IMR-90 (cell line): ENCODE data around the gene PCSK5. TPM values are rescaled to one million over a fixed set of nuclear protein-coding genes. Genes with fewer than 3 reads are reported as not detected.

ENCODE experiments used
- ATAC-seq: fragments of 200-7000 bp; cut with Tn5 transposase; 2 replicates; pipeline ENCODE4 v1.9.1; 2020; ENCODE audit warnings: low read depth, mild to moderate bottlenecking, moderate library complexity
- BruUV-seq: library from RNA; stranded (reverse); fragments of 400-500 nt; replicated peaks from 2 replicates; lab custom pipeline; 2021; lab: Mats Ljungman, UMichigan
- CTCF ChIA-PET: fragments of 300-600 bp; formaldehyde crosslinking; extraction: SDS; loops from one replicate; lab custom pipeline; 2021; ENCODE audit warnings: antibody characterized with exemption; lab: Yijun Ruan, JAX
- POLR2A ChIA-PET: fragments of 300-600 bp; sonication (Branson Sonifier 250); formaldehyde crosslinking; loops from one replicate; lab custom pipeline; 2022; ENCODE audit warnings: antibody characterized with exemption; ENCODE audit not compliant: unreplicated experiment; lab: Charles Lee
- DNase-seq: peaks from one replicate; pipeline ENCODE4 v3.0.0; 2013
- H2AFZ ChIP-seq: replicated peaks from 2 replicates; pipeline ENCODE3; 2013; ENCODE audit warnings: low read length, mild to moderate bottlenecking; ENCODE audit not compliant: poor library complexity
- H2AK5ac ChIP-seq: 2 replicates; pipeline ENCODE4 v1.6.1; 2013; ENCODE audit warnings: low read depth, low read length, inconsistent platforms
- H2AK9ac ChIP-seq: replicated peaks from 2 replicates; pipeline ENCODE3; 2013; ENCODE audit warnings: mild to moderate bottlenecking, low read depth, low read length, moderate library complexity; ENCODE audit not compliant: poor library complexity
- H2BK120ac ChIP-seq: 2 replicates; pipeline ENCODE4 v1.6.1; 2013; ENCODE audit warnings: low read depth, low read length, inconsistent platforms
- H2BK15ac ChIP-seq: 3 replicates; pipeline ENCODE4 v1.6.1; 2013; ENCODE audit warnings: low read depth, low read length, inconsistent platforms
- H2BK20ac ChIP-seq: 2 replicates; pipeline ENCODE4 v1.6.1; 2013; ENCODE audit warnings: low read depth, mild to moderate bottlenecking, inconsistent platforms, low read length, moderate library complexity
- H2BK5ac ChIP-seq: 2 replicates; pipeline ENCODE4 v1.6.1; 2013; ENCODE audit warnings: mild to moderate bottlenecking, low read depth, low read length, inconsistent platforms; ENCODE audit not compliant: poor library complexity, severe bottlenecking
- H3K14ac ChIP-seq: replicated peaks from 2 replicates; pipeline ENCODE4 v1.6.1; 2013; ENCODE audit warnings: low read depth, low read length, inconsistent platforms
- H3K18ac ChIP-seq: 2 replicates; pipeline ENCODE4 v1.6.1; 2013; ENCODE audit warnings: low read depth, low read length, control low read depth
- H3K23ac ChIP-seq: 2 replicates; pipeline ENCODE4 v1.6.1; 2013; ENCODE audit warnings: low read depth, low read length, inconsistent platforms
- H3K27ac ChIP-seq: 2 replicates; pipeline ENCODE4 v1.5.1; 2013; ENCODE audit warnings: mild to moderate bottlenecking, control low read depth, low read length; ENCODE audit not compliant: insufficient read depth
- H3K27me3 ChIP-seq: 2 replicates; pipeline ENCODE4 v1.6.1; 2013; ENCODE audit warnings: low read length; ENCODE audit not compliant: control insufficient read depth, insufficient read depth
- H3K36me3 ChIP-seq: 2 replicates; pipeline ENCODE4 v1.6.1; 2013; ENCODE audit warnings: low read length, mixed read lengths; ENCODE audit not compliant: control insufficient read depth, insufficient read depth
- H3K4ac ChIP-seq: 2 replicates; pipeline ENCODE4 v1.6.1; 2013; ENCODE audit warnings: low read depth, low read length, inconsistent platforms
- H3K4me1 ChIP-seq: 2 replicates; pipeline ENCODE4 v1.6.1; 2013; ENCODE audit warnings: low read length, mixed read lengths; ENCODE audit not compliant: control insufficient read depth, insufficient read depth
- H3K4me2 ChIP-seq: 2 replicates; pipeline ENCODE4 v1.6.1; 2013; ENCODE audit warnings: low read depth, mild to moderate bottlenecking, control low read depth, low read length, moderate library complexity
- H3K4me3 ChIP-seq: 2 replicates; pipeline ENCODE4 v1.5.1; 2013; ENCODE audit warnings: low read depth, mild to moderate bottlenecking, control low read depth, low read length, moderate library complexity; ENCODE audit not compliant: insufficient read depth
- H3K56ac ChIP-seq: 2 replicates; pipeline ENCODE4 v1.6.1; 2013; ENCODE audit warnings: low read length, inconsistent platforms; ENCODE audit not compliant: insufficient read depth; ENCODE audit errors: extremely low read depth
- H3K79me1 ChIP-seq, 2 experiments: 2 replicates each; pipeline ENCODE4 v1.6.1; 2013; ENCODE audit warnings: low read length in 2 of 2, inconsistent platforms in 1 of 2, low read depth in 1 of 2
- H3K9ac ChIP-seq: 2 replicates; pipeline ENCODE4 v1.6.1; 2013; ENCODE audit warnings: low read depth, low read length, control low read depth
- H3K9me1 ChIP-seq: 2 replicates; pipeline ENCODE4 v1.6.1; 2013; ENCODE audit warnings: low read length, inconsistent platforms; ENCODE audit not compliant: insufficient read depth
- H3K9me3 ChIP-seq: 2 replicates; pipeline ENCODE4 v1.6.1; 2013; ENCODE audit warnings: low read length; ENCODE audit not compliant: control insufficient read depth, insufficient read depth
- H4K20me1 ChIP-seq: 2 replicates; pipeline ENCODE4 v1.6.1; 2013; ENCODE audit warnings: low read length, inconsistent platforms; ENCODE audit not compliant: insufficient read depth
- H4K5ac ChIP-seq: 2 replicates; pipeline ENCODE4 v1.6.1; 2013; ENCODE audit warnings: mild to moderate bottlenecking, low read depth, low read length, control low read depth
- H4K8ac ChIP-seq, 2 experiments: 2 replicates each; pipeline ENCODE4 v1.6.1; 2013; ENCODE audit warnings: low read depth in 2 of 2, low read length in 2 of 2, control low read depth in 1 of 2, inconsistent platforms in 1 of 2
- H4K91ac ChIP-seq: 2 replicates; pipeline ENCODE4 v1.6.1; 2013; ENCODE audit warnings: low read depth, low read length, inconsistent platforms; ENCODE audit not compliant: insufficient read depth
- CHD1 ChIP-seq: IDR thresholded peaks from 2 replicates; pipeline ENCODE4 v1.6.1; 2012; ENCODE audit warnings: low read depth, low read length, improper control_type of control experiment
- ELK1 ChIP-seq: fragments of 150-350 bp; IDR thresholded peaks from 2 replicates; pipeline ENCODE4 v1.6.1; 2016; ENCODE audit warnings: low read depth, mild to moderate bottlenecking, low read length, moderate library complexity, borderline replicate concordance
- FOS ChIP-seq: fragments of 150-350 bp; IDR thresholded peaks from 2 replicates; pipeline ENCODE4 v1.6.1; 2016; ENCODE audit warnings: low read depth, low read length
- MAFK ChIP-seq: IDR thresholded peaks from 2 replicates; pipeline ENCODE4 v1.6.1; 2012; ENCODE audit warnings: low read depth, low read length, improper control_type of control experiment
- NFE2L2 ChIP-seq: fragments of 150-350 bp; IDR thresholded peaks from 2 replicates; pipeline ENCODE4 v1.6.1; 2016; ENCODE audit warnings: low read depth, mild to moderate bottlenecking, low read length
- POLR2A ChIP-seq: IDR thresholded peaks from 2 replicates; pipeline ENCODE4 v1.6.1; 2012; ENCODE audit warnings: mild to moderate bottlenecking, low read depth, low read length
- RFX5 ChIP-seq: IDR thresholded peaks from 2 replicates; pipeline ENCODE4 v1.8.0; 2012; ENCODE audit warnings: low read depth, mild to moderate bottlenecking, low read length, moderate library complexity
- SMC3 ChIP-seq: fragments of 150-350 bp; IDR thresholded peaks from 2 replicates; pipeline ENCODE4 v1.6.1; 2016; ENCODE audit warnings: low read depth, mild to moderate bottlenecking, antibody characterized with exemption, low read length, moderate library complexity
- USF2 ChIP-seq: fragments of 150-350 bp; IDR thresholded peaks from 2 replicates; pipeline ENCODE4 v1.6.1; 2017; ENCODE audit warnings: mild to moderate bottlenecking, antibody characterized with exemption, low read length, low read depth
- WGBS, 2 experiments: methylation state at CpG; one replicate each; pipeline versions ENCODE4 v1.1.5 to v1.1.7; 2013; ENCODE audit warnings: missing lambda C conversion rate in 2 of 2; ENCODE audit not compliant: insufficient read length in 1 of 2; ENCODE audit errors: extremely low coverage in 2 of 2; 5-methylcytosine and 5-hydroxymethylcytosine counted together
- dilution Hi-C: fragments of 300-500 bp; cut with HindIII; formaldehyde crosslinking; loops from one replicate; pipeline ENCODE4 v1.14.3; 2018; ENCODE audit warnings: low sequenced_read_pairs; ENCODE audit not compliant: unreplicated experiment
- in situ Hi-C: fragments of 300-500 bp; cut with MboI; formaldehyde crosslinking; loops from 3 replicates; pipeline ENCODE4 v1.14.3; 2019; ENCODE audit warnings: low sequenced_read_pairs, inconsistent platforms, mixed read lengths
- intact Hi-C: fragments of 100-400 bp; cut with micrococcal nuclease; formaldehyde crosslinking; loops from 2 replicates; pipeline ENCODE4 v1.10.0; 2022
- polyA plus RNA-seq, 3 experiments: library from polyadenylated mRNA; depleted of rRNA; stranded (reverse); fragments of >200 nt; gene quantifications; 2 replicates each; pipeline ENCODE4 v1.2.3, GENCODE V29; 2012; ENCODE audit warnings: low replicate concordance in 1 of 3
- total RNA-seq: library from RNA; depleted of rRNA; stranded (reverse); fragments of >200 nt; gene quantifications from 2 replicates; pipeline ENCODE4 v1.2.3, GENCODE V29; 2012

PCSK5 gene
- total and polyA plus RNA-seq, 2 of the 4 experiments (the other 2 are of a cell fraction), result 1.5 to 3.0 TPM

- no peak overlapping the region for H3K4ac ChIP-seq
- H4K5ac ChIP-seq, result no peak overlapping the region
- 90% methylated on average over 2 of the region's 11 CpGs; no CpG with 5 or more reads in 1 of the 2 experiments for WGBS, 2 experiments
- H3K27me3 ChIP-seq, result no peaks in the 10 kb centered on the region
- peaks cover 12% of the 10 kb centered on the region for H3K4me1 ChIP-seq
- H4K91ac ChIP-seq, result no peak overlapping the region
- no peak overlapping the region for H4K8ac ChIP-seq
- H3K4me2 ChIP-seq, result no peak overlapping the region
- no peak overlapping the region for H2AK5ac ChIP-seq
- DNase-seq (no peak), ATAC-seq (no peak)
- H3K56ac ChIP-seq, result no peak overlapping the region
- BruUV-seq, result no TSS peak
- no peak overlapping the region for H2AFZ ChIP-seq
- no peaks in the 10 kb centered on the region for H3K79me1 ChIP-seq
- no peak overlapping the region for H2BK20ac ChIP-seq
- H4K20me1 ChIP-seq, result no peaks in the 10 kb centered on the region
- TF ChIP-seq RFX5 (no peak), FOS (no peak), SMC3 (no peak), NFE2L2 (no peak), MAFK (no peak), ELK1 (no peak), CHD1 (no peak), USF2 (no peak), POLR2A (no peak)
- ChIA-PET POLR2A (no interaction called here), CTCF (interaction anchor here (0.6 kb wide), 1 partner anchor 131 kb away, joined by 3 read pairs; no protein-coding TSS in a partner anchor)
- H3K18ac ChIP-seq, result no peak overlapping the region
- in situ Hi-C loops (loop anchor here (10.0 kb wide), 1 partner anchor 412 kb away; no protein-coding TSS in a partner anchor), intact Hi-C loops (loop anchor here (5.0 kb wide), 1 partner anchor 39 kb away; no protein-coding TSS in a partner anchor), dilution Hi-C loops (no loop called here)
- H2BK120ac ChIP-seq, result no peak overlapping the region
- H3K9ac ChIP-seq, result no peak overlapping the region
- no peak overlapping the region for H3K14ac ChIP-seq
- H2BK15ac ChIP-seq, result no peak overlapping the region
- H2AK9ac ChIP-seq, result no peak overlapping the region
- H3K9me1 ChIP-seq, result no peaks in the 10 kb centered on the region
- no peak overlapping the region for H2BK5ac ChIP-seq
- H3K4me3 ChIP-seq, result no peak overlapping the region
- no peaks in the 10 kb centered on the region for H3K9me3 ChIP-seq
- H3K36me3 ChIP-seq, result no peaks in the 10 kb centered on the region
- H3K27ac ChIP-seq, result no peak overlapping the region
- H3K23ac ChIP-seq, result no peak overlapping the region
Measured at GRCh38 chr9:76296561-76297310, 406.3 kb downstream of the PCSK5 start.
